Keratinocyte (primary cell): Measurements from ENCODE around the gene AGBL2.

Experiments
- CTCF ChIP-seq, 3 experiments: IDR thresholded peaks in 1 of 3; conservative IDR thresholded peaks in 1 of 3; optimal IDR thresholded peaks in 1 of 3; 2 replicates in 2 of 3; 3 replicates in 1 of 3; pipeline versions ENCODE3 to v1.5.1; 2011; ENCODE audit warnings: low read length in 3 of 3, mild to moderate bottlenecking in 3 of 3, moderate library complexity in 2 of 3, control low read depth in 1 of 3, inconsistent platforms in 1 of 3; ENCODE audit not compliant: insufficient read depth in 2 of 3; ENCODE audit errors: extremely low read depth in 1 of 3
- EZH2 ChIP-seq: IDR thresholded peaks from one replicate; pipeline ENCODE4 v1.6.1; 2012; ENCODE audit warnings: inconsistent platforms, mild to moderate bottlenecking, low read length, moderate library complexity

GRCh38 chr11:47711225-47711624 is 3.9 kb downstream of the AGBL2 start:
- TF ChIP-seq CTCF (optimal IDR thresholded peaks at IDR 0.05 in 1 of 3, IDR thresholded peaks at IDR 0.05 in 1 of 3, conservative IDR thresholded peaks at IDR 0.05 in 1 of 3; ENCODE audit: extremely low read depth in 1 of 3, insufficient read depth in 2 of 3, low read length in 3 of 3) = no peak
- TF ChIP-seq EZH2 = no peak
